GM12891 (cell line): ENCODE measurements around the gene ITPA.

Experiments used
- DNase-seq: peaks from one replicate; pipeline ENCODE4 v3.0.0; 2011; ENCODE audit warnings: low spot score; ENCODE audit not compliant: insufficient read length
- FAIRE-seq: peaks from 2 replicates; lab custom pipeline; 2011; peaks lifted over from hg19 to GRCh38; lab: Jason Lieb, UNC
- PAX5 ChIP-seq: IDR thresholded peaks from 2 replicates; pipeline ENCODE4 v1.6.1; 2011; ENCODE audit warnings: low read length, moderate library complexity, mild to moderate bottlenecking; ENCODE audit not compliant: insufficient read depth, severe bottlenecking
- POLR2A ChIP-seq: IDR thresholded peaks from 2 replicates; pipeline ENCODE4 v1.6.1; 2011; ENCODE audit warnings: low read depth, low read length, control low read depth
- POLR2AphosphoS5 ChIP-seq: IDR thresholded peaks from 2 replicates; pipeline ENCODE4 v1.6.1; 2011; ENCODE audit warnings: low read depth, low read length, control low read depth
- POU2F2 ChIP-seq: IDR thresholded peaks from 2 replicates; pipeline ENCODE4 v1.6.1; 2011; ENCODE audit warnings: low read depth, mild to moderate bottlenecking, control low read depth, low read length, moderate library complexity
- SPI1 ChIP-seq: IDR thresholded peaks from 2 replicates; pipeline ENCODE4 v1.6.1; 2011; ENCODE audit warnings: low read depth, low read length, control low read depth
- TAF1 ChIP-seq: IDR thresholded peaks from 2 replicates; pipeline ENCODE4 v1.6.1; 2011; ENCODE audit warnings: low read depth, low read length, control low read depth

Gene ITPA

GRCh38 chr20:3218307-3218988 is 9.2 kb downstream of the ITPA start:
- FAIRE-seq (peak; percentile 91), DNase-seq (peak; percentile 88)
- no peak for TF ChIP-seq SPI1
- TF ChIP-seq TAF1, result no peak
- TF ChIP-seq PAX5, result no peak
- TF ChIP-seq POLR2AphosphoS5, result no peak
- TF ChIP-seq POLR2A, result no peak
- no peak for TF ChIP-seq POU2F2

- TF ChIP-seq POLR2A, result no peak
- TF ChIP-seq PAX5, result no peak
- no peak for TF ChIP-seq TAF1
- TF ChIP-seq POLR2AphosphoS5, result no peak
- no peak for TF ChIP-seq POU2F2
- TF ChIP-seq SPI1, result no peak
- DNase-seq, result no peak
- no peak for FAIRE-seq
Observed at GRCh38 chr20:3221398-3222226, 12.3 kb downstream of the ITPA start.

- TF ChIP-seq SPI1 (no peak), POLR2AphosphoS5 (no peak), POLR2A (no peak), TAF1 (no peak), PAX5 (no peak), POU2F2 (no peak)
- DNase-seq (peak; percentile 76), FAIRE-seq (peak; percentile 86)
Observed at GRCh38 chr20:3222635-3223600, 13.6 kb downstream of the ITPA start.

GRCh38 chr20:3223651-3223993 is 14.3 kb downstream of the ITPA start:
- no peak for TF ChIP-seq POLR2AphosphoS5
- no peak for TF ChIP-seq POLR2A
- DNase-seq, result no peak
- FAIRE-seq, result no peak

- TF ChIP-seq PAX5 (no peak), POLR2AphosphoS5 (no peak), TAF1 (no peak), SPI1 (no peak), POU2F2 (no peak), POLR2A (no peak)
- no peak for FAIRE-seq
- no peak for DNase-seq
Observed at GRCh38 chr20:3223994-3224680, 14.8 kb downstream of the ITPA start.

- no peak for DNase-seq
- TF ChIP-seq POU2F2 (no peak), PAX5 (no peak), POLR2A (no peak), POLR2AphosphoS5 (no peak), SPI1 (no peak), TAF1 (no peak)
- no peak for FAIRE-seq
Observed at GRCh38 chr20:3224681-3225421, 15.6 kb downstream of the ITPA start.

- no peak for TF ChIP-seq POU2F2
- no peak for TF ChIP-seq PAX5
- no peak for TF ChIP-seq SPI1
- TF ChIP-seq TAF1, result no peak
- no peak for TF ChIP-seq POLR2A
- TF ChIP-seq POLR2AphosphoS5, result no peak
- FAIRE-seq (no peak), DNase-seq (no peak)
Observed at GRCh38 chr20:3226093-3226492, 16.8 kb downstream of the ITPA start.

GRCh38 chr20:3226864-3227263 is 17.6 kb downstream of the ITPA start:
- DNase-seq, result no peak
- no peak for TF ChIP-seq TAF1
- no peak for TF ChIP-seq POLR2A
- TF ChIP-seq POLR2AphosphoS5, result no peak
- TF ChIP-seq PAX5, result no peak
- TF ChIP-seq POU2F2, result no peak
- no peak for TF ChIP-seq SPI1
- FAIRE-seq, result no peak
